Bronchial epithelial cell (primary cell): Measurements from ENCODE around the gene CARD19. TPM values are rescaled to one million over a fixed set of nuclear protein-coding genes. Genes with fewer than 3 reads are reported as not detected.

Source experiments
- DNase-seq: peaks from one replicate; pipeline ENCODE4 v3.0.0-alpha.2; 2010; ENCODE audit warnings: low read depth
- FAIRE-seq: peaks from 2 replicates; lab custom pipeline; 2011; peaks lifted over from hg19 to GRCh38; lab: Jason Lieb, UNC
- H3K27me3 ChIP-seq: 2 replicates; pipeline ENCODE4 v1.5.1; 2011; ENCODE audit warnings: low read length; ENCODE audit not compliant: control insufficient read depth, insufficient read depth
- H3K36me3 ChIP-seq: 2 replicates; pipeline ENCODE4 v1.5.1; 2011; ENCODE audit warnings: low read length; ENCODE audit not compliant: control insufficient read depth, insufficient read depth
- H3K4me3 ChIP-seq: 2 replicates; pipeline ENCODE4 v1.5.1; 2011; ENCODE audit warnings: mild to moderate bottlenecking, low read depth, low read length, control low read depth
- total RNA-seq: library from RNA; depleted of rRNA; stranded (reverse); fragments of >200 nt; gene quantifications from 2 replicates; pipeline ENCODE4 v1.2.1, GENCODE V29; 2014
- TF ChIP-seq, protein P1 (sequence below): IDR thresholded peaks from 2 replicates; pipeline ENCODE4 v1.5.1; 2011; ENCODE audit warnings: mild to moderate bottlenecking, moderate library complexity, low read length, control low read depth, inconsistent platforms; ENCODE audit not compliant: insufficient read depth, severe bottlenecking

The CARD19 gene
- total RNA-seq, 1 donor from 2014 or later = 43.4 TPM

DNA sequence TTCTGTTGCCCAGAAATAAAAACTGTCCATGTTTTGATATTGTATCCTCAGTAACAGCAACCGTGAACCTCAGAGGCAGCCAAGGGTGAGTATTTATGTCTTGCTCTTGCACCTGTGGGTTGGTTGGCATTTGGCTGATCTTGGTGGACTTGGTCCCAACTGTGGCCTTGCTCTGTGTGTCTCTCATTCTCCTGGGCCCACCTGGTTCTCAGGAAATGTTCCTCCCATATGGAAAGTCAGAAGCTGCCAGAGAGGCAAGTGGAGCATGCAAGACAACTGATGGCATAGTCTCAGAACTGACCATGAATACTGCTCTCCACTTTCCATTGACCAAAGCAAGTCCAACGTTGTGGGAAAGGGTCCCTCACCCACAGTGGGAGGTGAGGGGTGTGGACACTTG, 51.6 kb downstream of the CARD19 start:
- TF ChIP-seq, protein P1, sequence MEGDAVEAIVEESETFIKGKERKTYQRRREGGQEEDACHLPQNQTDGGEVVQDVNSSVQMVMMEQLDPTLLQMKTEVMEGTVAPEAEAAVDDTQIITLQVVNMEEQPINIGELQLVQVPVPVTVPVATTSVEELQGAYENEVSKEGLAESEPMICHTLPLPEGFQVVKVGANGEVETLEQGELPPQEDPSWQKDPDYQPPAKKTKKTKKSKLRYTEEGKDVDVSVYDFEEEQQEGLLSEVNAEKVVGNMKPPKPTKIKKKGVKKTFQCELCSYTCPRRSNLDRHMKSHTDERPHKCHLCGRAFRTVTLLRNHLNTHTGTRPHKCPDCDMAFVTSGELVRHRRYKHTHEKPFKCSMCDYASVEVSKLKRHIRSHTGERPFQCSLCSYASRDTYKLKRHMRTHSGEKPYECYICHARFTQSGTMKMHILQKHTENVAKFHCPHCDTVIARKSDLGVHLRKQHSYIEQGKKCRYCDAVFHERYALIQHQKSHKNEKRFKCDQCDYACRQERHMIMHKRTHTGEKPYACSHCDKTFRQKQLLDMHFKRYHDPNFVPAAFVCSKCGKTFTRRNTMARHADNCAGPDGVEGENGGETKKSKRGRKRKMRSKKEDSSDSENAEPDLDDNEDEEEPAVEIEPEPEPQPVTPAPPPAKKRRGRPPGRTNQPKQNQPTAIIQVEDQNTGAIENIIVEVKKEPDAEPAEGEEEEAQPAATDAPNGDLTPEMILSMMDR = no peak
- H3K27me3 ChIP-seq = no peaks in the 10 kb centered on the region
- DNase-seq (no peak), FAIRE-seq (peak; percentile 58)
- H3K36me3 ChIP-seq = no peaks in the 10 kb centered on the region
- no peak overlapping the region for H3K4me3 ChIP-seq

GRCh38 chr9:93148721-93149120, 52.7 kb downstream of the CARD19 start:
- TF ChIP-seq, protein P1 = no peak
- Histone ChIP-seq H3K27me3 (no peaks in the 10 kb centered on the region), H3K4me3 (no peak overlapping the region), H3K36me3 (no peaks in the 10 kb centered on the region)
- DNase-seq (no peak), FAIRE-seq (no peak)

GRCh38 chr9:93149361-93149760, 53.3 kb downstream of the CARD19 start:
- FAIRE-seq = no peak
- DNase-seq = peak; percentile 69
- no peak overlapping the region for H3K4me3 ChIP-seq
- H3K27me3 ChIP-seq = no peaks in the 10 kb centered on the region
- TF ChIP-seq, protein P1 = no peak
- no peaks in the 10 kb centered on the region for H3K36me3 ChIP-seq

- DNase-seq = no peak
- Histone ChIP-seq H3K4me3 (no peak overlapping the region), H3K27me3 (no peaks in the 10 kb centered on the region), H3K36me3 (no peaks in the 10 kb centered on the region)
- FAIRE-seq = no peak
- TF ChIP-seq, protein P1 = no peak
These were observed 55.2 kb downstream of the CARD19 start for GRCh38 chr9:93151097-93151784.

GRCh38 chr9:93154293-93154903, 58.4 kb downstream of the CARD19 start:
- Histone ChIP-seq H3K4me3 (no peak overlapping the region), H3K27me3 (no peaks in the 10 kb centered on the region), H3K36me3 (no peaks in the 10 kb centered on the region)
- TF ChIP-seq, protein P1 = peak; percentile 60
- DNase-seq = no peak
- no peak for FAIRE-seq
